RWPE1 (cell line): ENCODE data around the gene PTGS1.

ENCODE experiments used
- CTCF ChIA-PET: fragments of 350-600 bp; sonication (Branson Sonifier 250); formaldehyde crosslinking; extraction: SDS; loops from one replicate; lab custom pipeline; 2021; lab: Yijun Ruan, JAX
- POLR2A ChIA-PET: fragments of 400-600 bp; formaldehyde crosslinking; extraction: SDS; loops from one replicate; lab custom pipeline; 2020; ENCODE audit warnings: antibody characterized with exemption; ENCODE audit not compliant: low non-redundant PET; lab: Yijun Ruan, JAX
- DNase-seq: peaks from one replicate; pipeline ENCODE4 v3.0.0; 2012; ENCODE audit warnings: low spot score
- H3K27ac ChIP-seq: fragments of 450-650 bp; 2 replicates; pipeline ENCODE4 v1.5.1; 2017
- CTCF ChIP-seq: fragments of 450-650 bp; conservative IDR thresholded peaks from 2 replicates; pipeline ENCODE4 v1.5.1; 2017; ENCODE audit warnings: low read depth, mild to moderate bottlenecking

Gene PTGS1

GRCh38 chr9:122336866-122337555 lies 33.8 kb upstream of the PTGS1 start:
- no peak for TF ChIP-seq CTCF
- DNase-seq = no peak
- no peak overlapping the region for H3K27ac ChIP-seq
- ChIA-PET POLR2A (interaction anchor here (0.6 kb wide), 1 partner anchor 274 kb away, joined by 3 read pairs; no protein-coding TSS in a partner anchor), CTCF (interaction anchor here (0.6 to 1.0 kb wide), 2 partner anchors 15 to 192 kb away, joined by 3 to 4 read pairs; no protein-coding TSS in a partner anchor)

GRCh38 chr9:122337556-122337929 lies 33.3 kb upstream of the PTGS1 start:
- TF ChIP-seq CTCF = no peak
- CTCF ChIA-PET = no interaction called here
- DNase-seq = no peak
- no peak overlapping the region for H3K27ac ChIP-seq
- POLR2A ChIA-PET = interaction anchor here (0.7 kb wide), 1 partner anchor 238 kb away, joined by 3 read pairs; no protein-coding TSS in a partner anchor

GRCh38 chr9:122338536-122338935 lies 32.3 kb upstream of the PTGS1 start:
- CTCF ChIA-PET = interaction anchor here (0.6 kb wide), 2 partner anchors 251 to 467 kb away, joined by 3 read pairs; no protein-coding TSS in a partner anchor
- DNase-seq = no peak
- TF ChIP-seq CTCF = no peak
- no peak overlapping the region for H3K27ac ChIP-seq
- POLR2A ChIA-PET = interaction anchor here (0.7 kb wide), 1 partner anchor 239 kb away, joined by 3 read pairs; no protein-coding TSS in a partner anchor

- no peak for TF ChIP-seq CTCF
- CTCF ChIA-PET = no interaction called here
- DNase-seq = no peak
- H3K27ac ChIP-seq = no peak overlapping the region
- POLR2A ChIA-PET = no interaction called here
Measured at GRCh38 chr9:122338994-122339393, 31.8 kb upstream of the PTGS1 start.

GRCh38 chr9:122339579-122339978 lies 31.2 kb upstream of the PTGS1 start:
- no peak overlapping the region for H3K27ac ChIP-seq
- ChIA-PET CTCF (interaction anchor here (0.5 to 0.7 kb wide), 3 partner anchors 252 to 873 kb away, joined by 3 to 6 read pairs (median 4); no protein-coding TSS in a partner anchor), POLR2A (no interaction called here)
- TF ChIP-seq CTCF = no peak
- no peak for DNase-seq

GRCh38 chr9:122340161-122340560 lies 30.7 kb upstream of the PTGS1 start:
- ChIA-PET POLR2A (no interaction called here), CTCF (interaction anchor here (0.6 to 0.8 kb wide), 3 partner anchors 10 to 873 kb away, joined by 3 to 6 read pairs (median 4); no protein-coding TSS in a partner anchor)
- no peak overlapping the region for H3K27ac ChIP-seq
- no peak for DNase-seq
- TF ChIP-seq CTCF = no peak
